ENCODE data around the gene MYO1B.

DNA sequence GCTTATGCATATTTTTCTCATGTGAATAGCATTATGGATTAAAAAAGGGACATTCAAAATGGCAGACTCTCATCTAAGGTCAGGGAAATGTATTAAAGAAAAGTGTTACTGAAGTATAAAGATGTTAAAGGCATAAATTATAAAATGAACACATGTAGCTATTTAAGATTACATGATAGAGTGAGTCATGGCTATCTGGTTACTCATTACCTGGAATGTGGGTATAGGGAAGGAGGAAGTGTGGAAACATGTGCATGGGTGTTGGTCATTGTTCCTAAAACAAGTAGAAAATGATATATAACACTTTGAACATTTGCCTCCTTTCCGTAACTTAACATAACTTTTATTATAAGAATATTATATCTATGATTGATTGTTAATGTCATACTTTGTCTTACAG, 66.4 kb downstream of the MYO1B start:
- TF ChIP-seq, protein P1, sequence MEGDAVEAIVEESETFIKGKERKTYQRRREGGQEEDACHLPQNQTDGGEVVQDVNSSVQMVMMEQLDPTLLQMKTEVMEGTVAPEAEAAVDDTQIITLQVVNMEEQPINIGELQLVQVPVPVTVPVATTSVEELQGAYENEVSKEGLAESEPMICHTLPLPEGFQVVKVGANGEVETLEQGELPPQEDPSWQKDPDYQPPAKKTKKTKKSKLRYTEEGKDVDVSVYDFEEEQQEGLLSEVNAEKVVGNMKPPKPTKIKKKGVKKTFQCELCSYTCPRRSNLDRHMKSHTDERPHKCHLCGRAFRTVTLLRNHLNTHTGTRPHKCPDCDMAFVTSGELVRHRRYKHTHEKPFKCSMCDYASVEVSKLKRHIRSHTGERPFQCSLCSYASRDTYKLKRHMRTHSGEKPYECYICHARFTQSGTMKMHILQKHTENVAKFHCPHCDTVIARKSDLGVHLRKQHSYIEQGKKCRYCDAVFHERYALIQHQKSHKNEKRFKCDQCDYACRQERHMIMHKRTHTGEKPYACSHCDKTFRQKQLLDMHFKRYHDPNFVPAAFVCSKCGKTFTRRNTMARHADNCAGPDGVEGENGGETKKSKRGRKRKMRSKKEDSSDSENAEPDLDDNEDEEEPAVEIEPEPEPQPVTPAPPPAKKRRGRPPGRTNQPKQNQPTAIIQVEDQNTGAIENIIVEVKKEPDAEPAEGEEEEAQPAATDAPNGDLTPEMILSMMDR (IDR thresholded peaks at IDR 0.05; ENCODE audit: low read depth, low read length) = no peak
- TF ChIP-seq EZH2phosphoT487 (IDR thresholded peaks at IDR 0.05; ENCODE audit: low read depth) = no peak

Data from OCI-LY3 (cell line).